SU-DHL-6 (cell line): Measurements from ENCODE around the gene COA8.

Source experiments
- H2AFZ ChIP-seq: fragments of 200-600 bp; sonication (generic); 2 replicates; pipeline ENCODE4 v1.6.1; 2014; ENCODE audit warnings: low read depth, mild to moderate bottlenecking, moderate library complexity, mixed read lengths, antibody characterized with exemption, low read length; ENCODE audit not compliant: severe bottlenecking
- H3F3A ChIP-seq: fragments of 200-600 bp; shearing (Covaris generic); 2 replicates; pipeline ENCODE4 v1.6.0; 2016; ENCODE audit warnings: antibody characterized with exemption, mild to moderate bottlenecking; ENCODE audit not compliant: insufficient read depth
- H3K27ac ChIP-seq: fragments of 200-600 bp; sonication (generic); 2 replicates; pipeline ENCODE4 v1.5.1; 2016; ENCODE audit warnings: low read depth, mild to moderate bottlenecking, low read length, moderate library complexity, mixed read lengths
- H3K27me3 ChIP-seq: fragments of 200-600 bp; sonication (generic), shearing (Covaris generic); 2 replicates; pipeline ENCODE4 v1.6.0; 2014; ENCODE audit warnings: mild to moderate bottlenecking, low read length
- H3K36me3 ChIP-seq: fragments of 200-600 bp; sonication (generic); 2 replicates; pipeline ENCODE4 v1.6.1; 2014; ENCODE audit warnings: mild to moderate bottlenecking, low read length, mixed read lengths
- H3K4me2 ChIP-seq: fragments of 300-600, 200-600 bp; shearing (Covaris generic), sonication (generic); 2 replicates; pipeline ENCODE4 v1.6.0; 2014; ENCODE audit warnings: low read length, low read depth, mild to moderate bottlenecking; ENCODE audit not compliant: poor library complexity, severe bottlenecking
- H3K4me3 ChIP-seq: fragments of 200-600 bp; sonication (generic); 2 replicates; pipeline ENCODE4 v1.5.1; 2014; ENCODE audit warnings: antibody characterized with exemption, low read length, mild to moderate bottlenecking, mixed read lengths; ENCODE audit not compliant: insufficient read depth, poor library complexity, severe bottlenecking
- H3K79me2 ChIP-seq: fragments of 200-600 bp; sonication (generic); 2 replicates; pipeline ENCODE4 v1.6.1; 2014; ENCODE audit warnings: mild to moderate bottlenecking, low read length, moderate library complexity; ENCODE audit not compliant: insufficient read depth
- H3K9ac ChIP-seq: fragments of 200-600 bp; sonication (generic); 2 replicates; pipeline ENCODE4 v1.7.0; 2014; ENCODE audit warnings: mild to moderate bottlenecking, low read length
- H3K9me2 ChIP-seq: fragments of 200-600 bp; sonication (generic); replicated peaks from 2 replicates; pipeline ENCODE4 v1.6.1; 2014; ENCODE audit warnings: low read length; ENCODE audit not compliant: insufficient read depth
- H3K9me3 ChIP-seq: fragments of 200-600 bp; sonication (generic); 2 replicates; pipeline ENCODE4 v1.6.1; 2014; ENCODE audit warnings: low read length, mixed read lengths; ENCODE audit not compliant: insufficient read depth
- H4K20me1 ChIP-seq: fragments of 200-600 bp; sonication (generic); 2 replicates; pipeline ENCODE4 v1.6.1; 2014; ENCODE audit warnings: low read depth, mild to moderate bottlenecking, antibody characterized with exemption, low read length, moderate library complexity, mixed read lengths
- CTCF ChIP-seq: fragments of 200-600 bp; sonication (generic); IDR thresholded peaks from one replicate; pipeline ENCODE4 v1.5.1; 2017; ENCODE audit warnings: antibody characterized with exemption, mild to moderate bottlenecking, low read length, moderate library complexity; ENCODE audit not compliant: insufficient read depth, poor library complexity, severe bottlenecking
- EZH2phosphoT487 ChIP-seq: fragments of 200-600 bp; sonication (generic), shearing (Covaris generic); conservative IDR thresholded peaks from 2 replicates; pipeline ENCODE4 v1.6.1; 2018; ENCODE audit warnings: mild to moderate bottlenecking, antibody characterized with exemption, low read length, moderate library complexity, mixed read lengths

Gene COA8

DNA sequence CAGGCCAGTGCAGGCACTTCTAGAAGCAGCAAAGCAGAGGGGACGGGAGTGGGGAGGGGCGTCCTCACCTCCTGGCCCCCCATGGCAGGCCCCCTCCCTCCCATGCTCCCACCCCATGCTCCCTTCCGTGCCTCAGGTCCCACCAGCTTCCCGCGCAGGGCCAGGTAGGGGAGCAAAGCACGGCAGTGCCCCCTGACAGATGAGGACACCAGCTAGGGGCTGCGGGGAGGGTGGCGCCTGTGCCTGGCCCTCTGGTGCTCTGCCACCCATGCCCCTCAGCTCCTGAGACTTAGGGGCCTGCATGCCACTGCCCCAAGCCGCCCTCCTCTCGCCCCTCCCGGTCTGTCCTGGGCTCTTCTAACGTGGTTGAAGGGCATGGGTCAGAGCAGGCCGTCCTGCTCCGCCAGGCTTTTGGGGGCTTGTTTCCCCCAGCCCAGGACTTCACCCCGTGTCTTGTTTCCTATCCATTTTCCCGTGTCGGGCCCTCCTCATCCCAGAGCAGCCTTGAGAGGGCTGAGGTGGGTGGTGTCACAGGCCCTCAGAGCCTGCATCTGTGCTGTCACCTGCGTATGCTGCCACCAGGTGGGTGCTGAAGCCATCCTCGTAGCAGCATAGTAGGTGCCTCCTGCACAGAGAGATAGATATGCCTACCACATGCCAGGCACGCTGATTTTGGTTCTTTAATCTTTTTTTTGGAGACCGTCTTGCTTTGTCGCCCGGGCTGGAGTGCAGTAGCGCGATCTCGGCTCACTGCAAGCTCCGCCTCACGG lies 23.5 kb upstream of the COA8 start:
- Histone ChIP-seq H3K36me3 (no peaks in the 10 kb centered on the region), H3K27me3 (no peaks in the 10 kb centered on the region), H3K9ac (no peak overlapping the region), H3K79me2 (no peaks in the 10 kb centered on the region), H4K20me1 (no peaks in the 10 kb centered on the region), H2AFZ (no peak overlapping the region), H3F3A (no peaks in the 10 kb centered on the region), H3K9me3 (no peaks in the 10 kb centered on the region), H3K4me2 (no peak overlapping the region), H3K4me3 (no peak overlapping the region), H3K27ac (no peak overlapping the region), H3K9me2 (no peaks in the 10 kb centered on the region)
- TF ChIP-seq EZH2phosphoT487 = no peak

- Histone ChIP-seq H3K36me3 (no peaks in the 10 kb centered on the region), H3K4me3 (no peak overlapping the region), H3K79me2 (no peaks in the 10 kb centered on the region), H3K27me3 (no peaks in the 10 kb centered on the region), H3F3A (no peaks in the 10 kb centered on the region), H3K9me2 (no peaks in the 10 kb centered on the region), H2AFZ (no peak overlapping the region), H3K4me2 (no peak overlapping the region), H4K20me1 (no peaks in the 10 kb centered on the region), H3K27ac (no peak overlapping the region), H3K9ac (no peak overlapping the region), H3K9me3 (no peaks in the 10 kb centered on the region)
- TF ChIP-seq EZH2phosphoT487 = no peak
- no peak for TF ChIP-seq CTCF
These were observed 21.7 kb upstream of the COA8 start for GRCh38 chr14:103540821-103541708.

GRCh38 chr14:103541709-103542604 lies 20.8 kb upstream of the COA8 start:
- Histone ChIP-seq H3K4me3 (no peak overlapping the region), H3F3A (no peaks in the 10 kb centered on the region), H3K9me3 (no peaks in the 10 kb centered on the region), H4K20me1 (no peaks in the 10 kb centered on the region), H3K9ac (no peak overlapping the region), H3K27ac (no peak overlapping the region), H3K36me3 (no peaks in the 10 kb centered on the region), H3K79me2 (no peaks in the 10 kb centered on the region), H3K4me2 (no peak overlapping the region), H2AFZ (no peak overlapping the region), H3K9me2 (no peaks in the 10 kb centered on the region), H3K27me3 (no peaks in the 10 kb centered on the region)
- TF ChIP-seq EZH2phosphoT487 = no peak
- TF ChIP-seq CTCF = no peak
